Sigmoid colon (tissue), 7 donors: ENCODE results near the gene PRR14L. TPM values are rescaled to one million over a fixed set of nuclear protein-coding genes. Genes with fewer than 3 reads are reported as not detected.

Experiments
- DNase-seq: peaks from one replicate; pipeline ENCODE4 v3.0.0-alpha.2; 2019
- H3K27ac ChIP-seq, 4 donors: fragments of 200-600 bp; sonication (generic); one replicate each; pipeline ENCODE4 v1.5.1; 2016 to 2019; ENCODE audit warnings: mild to moderate bottlenecking in 1 of 4
- H3K27me3 ChIP-seq, 3 donors: fragments of 200-600 bp; sonication (generic); one replicate each; pipeline ENCODE4 v1.5.1; 2019; ENCODE audit warnings: mild to moderate bottlenecking in 1 of 3
- H3K36me3 ChIP-seq, 4 donors: fragments of 200-600 bp; sonication (generic); one replicate each; pipeline ENCODE4 v1.5.1; 2016 to 2019
- H3K4me1 ChIP-seq, 4 donors: fragments of 200-600 bp; sonication (generic); one replicate each; pipeline ENCODE4 v1.5.1; 2017 to 2019
- H3K4me3 ChIP-seq, 4 donors: fragments of 200-600 bp; sonication (generic); one replicate each; pipeline ENCODE4 v1.5.1; 2017 to 2019; ENCODE audit warnings: mild to moderate bottlenecking in 2 of 4, moderate library complexity in 1 of 4
- H3K9me3 ChIP-seq, 4 donors: fragments of 200-600 bp in 3 of 4; sonication (generic) in 3 of 4; one replicate each; pipeline versions ENCODE4 v1.5.1 to v1.6.1; 2013 to 2019
- EP300 ChIP-seq, 4 donors: sonication (generic); formaldehyde crosslinking; IDR thresholded peaks; one replicate each; pipeline ENCODE4 v1.6.1; 2017; ENCODE audit warnings: antibody characterized with exemption in 4 of 4
- POLR2A ChIP-seq, 2 donors: fragments of 450-650 bp; IDR thresholded peaks; one replicate each; pipeline ENCODE4 v1.6.1; 2016; ENCODE audit warnings: antibody characterized with exemption in 2 of 2, mild to moderate bottlenecking in 2 of 2, moderate library complexity in 2 of 2
- POLR2AphosphoS5 ChIP-seq, 4 donors: sonication (generic); formaldehyde crosslinking; IDR thresholded peaks; one replicate each; pipeline ENCODE4 v1.6.1; 2017; ENCODE audit warnings: antibody characterized with exemption in 4 of 4
- WGBS, 2 donors: extraction: QIAGEN DNeasy Blood & Tissue Kit; methylation state at CpG; one replicate each; pipeline ENCODE4 v1.1.7; 2013; 5-methylcytosine and 5-hydroxymethylcytosine counted together
- intact Hi-C: fragments of 100-400 bp; cut with DNase I; formaldehyde crosslinking; loops from one replicate; pipeline ENCODE4 v1.15.1; 2023
- polyA plus RNA-seq, 3 donors: library from polyadenylated mRNA; stranded (reverse); fragments of 200-250 nt; gene quantifications; one replicate each; pipeline ENCODE4 v1.2.3, GENCODE V29; 2013
- total RNA-seq, 4 donors: library from RNA; depleted of rRNA; stranded (reverse); fragments of >200 nt; gene quantifications; one replicate each; pipeline ENCODE4 v1.1.0, GENCODE V29; 2016
- TF ChIP-seq, protein P1 (sequence below), 4 experiments: fragments of 450-650 bp in 3 of 4; fragments of 200-600 bp in 1 of 4; IDR thresholded peaks; one replicate each; pipeline ENCODE4 v1.5.1; 2016 to 2019; ENCODE audit warnings: antibody characterized with exemption in 4 of 4, mild to moderate bottlenecking in 3 of 4, moderate library complexity in 2 of 4
- donor health status: healthy with polysubstance abuse.
- donor health status: Bipolar disorder and iron deficiency.
- donor health status: healthy.

PRR14L gene
- total and polyA plus RNA-seq, 7 donors, result 6.0 to 24.4 (median 12.7) TPM

- peak overlapping the region; percentile 86 to 92 (median 90) for H3K27ac ChIP-seq
- peaks cover 0 to 16% (median 0%) of the 10 kb centered on the region in 4 donors for H3K36me3 ChIP-seq
- peak overlapping the region; percentile 88 to 98 (median 94) for H3K4me3 ChIP-seq
- H3K27me3 ChIP-seq, result no peaks in the 10 kb centered on the region
- TF ChIP-seq POLR2A (IDR thresholded peaks at IDR 0.05), result no peak
- TF ChIP-seq, protein P1, sequence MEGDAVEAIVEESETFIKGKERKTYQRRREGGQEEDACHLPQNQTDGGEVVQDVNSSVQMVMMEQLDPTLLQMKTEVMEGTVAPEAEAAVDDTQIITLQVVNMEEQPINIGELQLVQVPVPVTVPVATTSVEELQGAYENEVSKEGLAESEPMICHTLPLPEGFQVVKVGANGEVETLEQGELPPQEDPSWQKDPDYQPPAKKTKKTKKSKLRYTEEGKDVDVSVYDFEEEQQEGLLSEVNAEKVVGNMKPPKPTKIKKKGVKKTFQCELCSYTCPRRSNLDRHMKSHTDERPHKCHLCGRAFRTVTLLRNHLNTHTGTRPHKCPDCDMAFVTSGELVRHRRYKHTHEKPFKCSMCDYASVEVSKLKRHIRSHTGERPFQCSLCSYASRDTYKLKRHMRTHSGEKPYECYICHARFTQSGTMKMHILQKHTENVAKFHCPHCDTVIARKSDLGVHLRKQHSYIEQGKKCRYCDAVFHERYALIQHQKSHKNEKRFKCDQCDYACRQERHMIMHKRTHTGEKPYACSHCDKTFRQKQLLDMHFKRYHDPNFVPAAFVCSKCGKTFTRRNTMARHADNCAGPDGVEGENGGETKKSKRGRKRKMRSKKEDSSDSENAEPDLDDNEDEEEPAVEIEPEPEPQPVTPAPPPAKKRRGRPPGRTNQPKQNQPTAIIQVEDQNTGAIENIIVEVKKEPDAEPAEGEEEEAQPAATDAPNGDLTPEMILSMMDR (IDR thresholded peaks at IDR 0.05), result no peak
- no peak for TF ChIP-seq POLR2AphosphoS5 (IDR thresholded peaks at IDR 0.05)
- no peak for TF ChIP-seq EP300 (IDR thresholded peaks at IDR 0.05)
- H3K4me1 ChIP-seq, result peaks cover 0 to 46% (median 45%) of the 10 kb centered on the region in 4 donors
- WGBS, 2 donors, result 67 to 68% methylated on average over 16 of the region's 16 CpGs
- H3K9me3 ChIP-seq, result no peaks in the 10 kb centered on the region
- intact Hi-C loops, result loop anchor here (10.0 kb wide), 1 partner anchor 194 kb away; the partner anchor contains the start of gene YWHAH
- DNase-seq, result no peak
These were observed 693 bp upstream of the PRR14L start for GRCh38 chr22:31750365-31751284.

- no peaks in the 10 kb centered on the region for H3K9me3 ChIP-seq
- TF ChIP-seq POLR2AphosphoS5 (IDR thresholded peaks at IDR 0.05), result no peak
- TF ChIP-seq, protein P1 (IDR thresholded peaks at IDR 0.05), result no peak
- no peak for TF ChIP-seq EP300 (IDR thresholded peaks at IDR 0.05)
- TF ChIP-seq POLR2A (IDR thresholded peaks at IDR 0.05), result no peak
- no peaks in the 10 kb centered on the region for H3K27me3 ChIP-seq
- no peak for DNase-seq
- H3K36me3 ChIP-seq, result peaks cover 0 to 16% (median 0%) of the 10 kb centered on the region in 4 donors
- peak overlapping the region in 1 of 4 donors; percentile 86 for H3K27ac ChIP-seq
- H3K4me1 ChIP-seq, result peaks cover 0 to 37% (median 33%) of the 10 kb centered on the region in 4 donors
- intact Hi-C loops, result no loop called here
- WGBS, 2 donors, result 24 to 25% methylated on average over 2 of the region's 2 CpGs
- H3K4me3 ChIP-seq, result peak overlapping the region in 2 of 4 donors; percentile 88 to 90
These were observed 1.4 kb downstream of the PRR14L start for GRCh38 chr22:31748490-31748889.

- Histone ChIP-seq H3K27me3 (no peaks in the 10 kb centered on the region), H3K9me3 (no peaks in the 10 kb centered on the region), H3K27ac (no peak overlapping the region), H3K4me3 (no peak overlapping the region), H3K4me1 (peaks cover 0 to 27% (median 24%) of the 10 kb centered on the region in 4 donors), H3K36me3 (peaks cover 0 to 17% (median 0%) of the 10 kb centered on the region in 4 donors)
- DNase-seq, result no peak
- 78 to 85% methylated on average over 4 of the region's 4 CpGs for WGBS, 2 donors
- intact Hi-C loops, result no loop called here
- TF ChIP-seq POLR2A (IDR thresholded peaks at IDR 0.05), result no peak
- TF ChIP-seq POLR2AphosphoS5 (IDR thresholded peaks at IDR 0.05), result no peak
- no peak for TF ChIP-seq EP300 (IDR thresholded peaks at IDR 0.05)
- TF ChIP-seq, protein P1 (IDR thresholded peaks at IDR 0.05), result no peak
These were observed 2.5 kb downstream of the PRR14L start for GRCh38 chr22:31747441-31747840.

- Histone ChIP-seq H3K27ac (no peak overlapping the region), H3K36me3 (peaks cover 0 to 31% (median 0%) of the 10 kb centered on the region in 4 donors), H3K4me1 (peaks cover 0 to 26% (median 22%) of the 10 kb centered on the region in 4 donors), H3K27me3 (no peaks in the 10 kb centered on the region), H3K9me3 (no peaks in the 10 kb centered on the region), H3K4me3 (no peak overlapping the region)
- no peak for TF ChIP-seq EP300 (IDR thresholded peaks at IDR 0.05)
- TF ChIP-seq POLR2A (IDR thresholded peaks at IDR 0.05), result no peak
- TF ChIP-seq, protein P1 (IDR thresholded peaks at IDR 0.05), result no peak
- TF ChIP-seq POLR2AphosphoS5 (IDR thresholded peaks at IDR 0.05), result no peak
- WGBS, 2 donors, result 89 to 94% methylated on average over 7 of the region's 7 CpGs
- intact Hi-C loops, result no loop called here
- no peak for DNase-seq
These were observed 6.1 kb downstream of the PRR14L start for GRCh38 chr22:31743871-31744270.
